GM21717 (cell line): ENCODE data around the gene PDE4D.
"Not testable (repeated sequence)": the region's sequence is repeated elsewhere in the genome, so short reads cannot be mapped to it uniquely, and the experiment has no call there.

Experiments used
- ATAC-seq: cut with Tn5 transposase; IDR thresholded peaks from one replicate; pipeline ENCODE4 v1.9.1; 2021; ENCODE audit warnings: mild to moderate bottlenecking, moderate library complexity; ENCODE audit not compliant: unreplicated experiment

PDE4D gene

GRCh38 chr5:59001154-59001553, 892.4 kb downstream of the PDE4D start:
- no peak for ATAC-seq

GRCh38 chr5:59000211-59000610, 893.3 kb downstream of the PDE4D start:
- ATAC-seq = no peak

GRCh38 chr5:58999804-59000203, 893.7 kb downstream of the PDE4D start:
- ATAC-seq = no peak

GRCh38 chr5:58998544-58998943, 895.0 kb downstream of the PDE4D start:
- ATAC-seq = no peak

- ATAC-seq = not testable (repeated sequence)
Measured at GRCh38 chr5:58995779-58996178, 897.7 kb downstream of the PDE4D start.

GRCh38 chr5:58993461-58993860, 900.1 kb downstream of the PDE4D start:
- no peak for ATAC-seq

- no peak for ATAC-seq
Measured at GRCh38 chr5:58988938-58989337, 904.6 kb downstream of the PDE4D start.

- ATAC-seq = no peak
Measured at GRCh38 chr5:58987193-58987592, 906.3 kb downstream of the PDE4D start.

GRCh38 chr5:58986281-58986680, 907.2 kb downstream of the PDE4D start:
- no peak for ATAC-seq

GRCh38 chr5:58985759-58986158, 907.8 kb downstream of the PDE4D start:
- ATAC-seq = no peak

GRCh38 chr5:58985311-58985710, 908.2 kb downstream of the PDE4D start:
- ATAC-seq = no peak

- no peak for ATAC-seq
Measured at GRCh38 chr5:58983526-58984452, 909.7 kb downstream of the PDE4D start.

- ATAC-seq = no peak
Measured at GRCh38 chr5:58980890-58981289, 912.6 kb downstream of the PDE4D start.

GRCh38 chr5:58979090-58979489, 914.4 kb downstream of the PDE4D start:
- no peak for ATAC-seq

GRCh38 chr5:58974601-58975000, 918.9 kb downstream of the PDE4D start:
- ATAC-seq = no peak

- ATAC-seq = no peak
Measured at GRCh38 chr5:58974083-58974482, 919.4 kb downstream of the PDE4D start.

- no peak for ATAC-seq
Measured at GRCh38 chr5:58972301-58972700, 921.2 kb downstream of the PDE4D start.

GRCh38 chr5:58970766-58971165, 922.8 kb downstream of the PDE4D start:
- ATAC-seq = no peak

- ATAC-seq = no peak
Measured at GRCh38 chr5:58969795-58970194, 923.7 kb downstream of the PDE4D start.

GRCh38 chr5:58969253-58969652, 924.3 kb downstream of the PDE4D start:
- no peak for ATAC-seq

GRCh38 chr5:58968350-58968749, 925.2 kb downstream of the PDE4D start:
- ATAC-seq = no peak

- ATAC-seq = no peak
Measured at GRCh38 chr5:58967597-58968281, 925.8 kb downstream of the PDE4D start.
